MM.1S (cell line): ENCODE results near the gene TULP1.

Source experiments
- DNase-seq: peaks from one replicate; pipeline ENCODE4 v3.0.0-alpha.2; 2015
- H2AFZ ChIP-seq: fragments of 300-600 bp; sonication (generic); 2 replicates; pipeline ENCODE4 v1.6.0; 2016; ENCODE audit warnings: antibody characterized with exemption, low read length
- H3F3A ChIP-seq: fragments of 300-600 bp; sonication (generic); 2 replicates; pipeline ENCODE4 v1.6.1; 2016; ENCODE audit warnings: mild to moderate bottlenecking, antibody characterized with exemption, low read length, moderate library complexity, mixed read lengths; ENCODE audit not compliant: insufficient read depth
- H3K27ac ChIP-seq: fragments of 300-600 bp; sonication (generic); 2 replicates; pipeline ENCODE4 v1.5.1; 2016; ENCODE audit warnings: mild to moderate bottlenecking, low read length
- H3K27me3 ChIP-seq: fragments of 300-600 bp; sonication (generic); replicated peaks from 2 replicates; pipeline ENCODE4 v1.6.0; 2016; ENCODE audit warnings: low read length; ENCODE audit not compliant: insufficient read depth
- H3K36me3 ChIP-seq: fragments of 300-600 bp; sonication (generic); replicated peaks from 2 replicates; pipeline ENCODE4 v1.6.1; 2016; ENCODE audit warnings: mild to moderate bottlenecking, low read length, mixed read lengths; ENCODE audit not compliant: insufficient read depth
- H3K4me1 ChIP-seq: fragments of 300-600 bp; sonication (generic); 2 replicates; pipeline ENCODE4 v1.6.1; 2016; ENCODE audit warnings: low read length, mixed read lengths
- H3K4me2 ChIP-seq: fragments of 300-600 bp; sonication (generic); 2 replicates; pipeline ENCODE4 v1.6.0; 2016; ENCODE audit warnings: low read depth, low read length
- H3K4me3 ChIP-seq: fragments of 300-600 bp; sonication (generic); 2 replicates; pipeline ENCODE4 v1.5.1; 2016; ENCODE audit warnings: low read length, mixed read lengths
- H3K79me2 ChIP-seq: fragments of 300-600 bp; sonication (generic); 2 replicates; pipeline ENCODE4 v1.6.1; 2016; ENCODE audit warnings: mixed run types, low read length, mixed read lengths
- H3K9ac ChIP-seq: fragments of 300-600 bp; sonication (generic); 2 replicates; pipeline ENCODE4 v1.6.1; 2016; ENCODE audit warnings: low read length, mixed read lengths
- H3K9me2 ChIP-seq: fragments of 300-600 bp; sonication (generic); replicated peaks from 2 replicates; pipeline ENCODE4 v1.6.1; 2016; ENCODE audit warnings: mild to moderate bottlenecking, low read length, mixed read lengths; ENCODE audit not compliant: insufficient read depth
- H3K9me3 ChIP-seq: fragments of 300-600 bp; sonication (generic); replicated peaks from 2 replicates; pipeline ENCODE4 v1.6.1; 2016; ENCODE audit warnings: mild to moderate bottlenecking, low read length, mixed read lengths; ENCODE audit not compliant: insufficient read depth
- H4K20me1 ChIP-seq: fragments of 300-600 bp; sonication (generic); 2 replicates; pipeline ENCODE4 v1.6.1; 2016; ENCODE audit warnings: mild to moderate bottlenecking, low read length, moderate library complexity, mixed read lengths; ENCODE audit not compliant: insufficient read depth
- EZH2 ChIP-seq: fragments of 300-600 bp; sonication (generic); optimal IDR thresholded peaks from 2 replicates; pipeline ENCODE3; 2017; ENCODE audit warnings: low read depth, mild to moderate bottlenecking, antibody characterized with exemption, low read length, mixed read lengths
- EZH2phosphoT487 ChIP-seq: fragments of 300-600 bp; sonication (generic); IDR thresholded peaks from 2 replicates; pipeline ENCODE4 v1.6.1; 2018; ENCODE audit warnings: antibody characterized with exemption, low read length
- TF ChIP-seq, protein P1 (sequence below): fragments of 300-600 bp; sonication (generic); IDR thresholded peaks from 2 replicates; pipeline ENCODE4 v1.5.1; 2016; ENCODE audit warnings: antibody characterized with exemption, low read length, mixed read lengths

The TULP1 gene

GRCh38 chr6:35474942-35475570 is 37.6 kb downstream of the TULP1 start:
- DNase-seq = no peak
- peaks cover 6% of the 10 kb centered on the region for H3K36me3 ChIP-seq

GRCh38 chr6:35474131-35474941 is 38.4 kb downstream of the TULP1 start:
- Histone ChIP-seq H3K4me2 (no peak overlapping the region), H3K27ac (no peak overlapping the region), H2AFZ (no peak overlapping the region), H3F3A (peaks cover 49% of the 10 kb centered on the region), H3K36me3 (peaks cover 12% of the 10 kb centered on the region), H3K9me3 (no peaks in the 10 kb centered on the region), H4K20me1 (peaks cover 31% of the 10 kb centered on the region), H3K4me3 (no peak overlapping the region), H3K27me3 (no peaks in the 10 kb centered on the region), H3K9me2 (no peaks in the 10 kb centered on the region), H3K9ac (no peak overlapping the region), H3K4me1 (peaks cover 5% of the 10 kb centered on the region; the same call in 1 of the 2 replicates), H3K79me2 (peaks cover 25% of the 10 kb centered on the region)
- DNase-seq = no peak
- TF ChIP-seq EZH2 (no peak), EZH2phosphoT487 (no peak)
- TF ChIP-seq, protein P1, sequence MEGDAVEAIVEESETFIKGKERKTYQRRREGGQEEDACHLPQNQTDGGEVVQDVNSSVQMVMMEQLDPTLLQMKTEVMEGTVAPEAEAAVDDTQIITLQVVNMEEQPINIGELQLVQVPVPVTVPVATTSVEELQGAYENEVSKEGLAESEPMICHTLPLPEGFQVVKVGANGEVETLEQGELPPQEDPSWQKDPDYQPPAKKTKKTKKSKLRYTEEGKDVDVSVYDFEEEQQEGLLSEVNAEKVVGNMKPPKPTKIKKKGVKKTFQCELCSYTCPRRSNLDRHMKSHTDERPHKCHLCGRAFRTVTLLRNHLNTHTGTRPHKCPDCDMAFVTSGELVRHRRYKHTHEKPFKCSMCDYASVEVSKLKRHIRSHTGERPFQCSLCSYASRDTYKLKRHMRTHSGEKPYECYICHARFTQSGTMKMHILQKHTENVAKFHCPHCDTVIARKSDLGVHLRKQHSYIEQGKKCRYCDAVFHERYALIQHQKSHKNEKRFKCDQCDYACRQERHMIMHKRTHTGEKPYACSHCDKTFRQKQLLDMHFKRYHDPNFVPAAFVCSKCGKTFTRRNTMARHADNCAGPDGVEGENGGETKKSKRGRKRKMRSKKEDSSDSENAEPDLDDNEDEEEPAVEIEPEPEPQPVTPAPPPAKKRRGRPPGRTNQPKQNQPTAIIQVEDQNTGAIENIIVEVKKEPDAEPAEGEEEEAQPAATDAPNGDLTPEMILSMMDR = no peak

More at GRCh38 chr6:35474942-35475570, 37.6 kb downstream of the TULP1 start:
- no peaks in the 10 kb centered on the region for H3K27me3 ChIP-seq
- no peaks in the 10 kb centered on the region for H3K9me3 ChIP-seq
- H4K20me1 ChIP-seq = peaks cover 24% of the 10 kb centered on the region
- H3K4me3 ChIP-seq = no peak overlapping the region
- no peak overlapping the region for H3K27ac ChIP-seq
- peaks cover 3% of the 10 kb centered on the region; the same call in 1 of the 2 replicates for H3K4me1 ChIP-seq
- no peak overlapping the region for H3K4me2 ChIP-seq
- peaks cover 41% of the 10 kb centered on the region for H3F3A ChIP-seq
- H3K9ac ChIP-seq = no peak overlapping the region
- no peak for TF ChIP-seq EZH2
- TF ChIP-seq, protein P1 = no peak
- TF ChIP-seq EZH2phosphoT487 = no peak
- H3K9me2 ChIP-seq = no peaks in the 10 kb centered on the region
- peaks cover 17% of the 10 kb centered on the region for H3K79me2 ChIP-seq
- no peak overlapping the region for H2AFZ ChIP-seq

GRCh38 chr6:35473850-35474130 is 38.9 kb downstream of the TULP1 start:
- Histone ChIP-seq H3K4me2 (no peak overlapping the region), H3K9me3 (no peaks in the 10 kb centered on the region), H3K9ac (no peak overlapping the region), H3K4me3 (no peak overlapping the region), H3K79me2 (peaks cover 30% of the 10 kb centered on the region), H2AFZ (no peak overlapping the region), H3K36me3 (peaks cover 16% of the 10 kb centered on the region), H4K20me1 (peaks cover 36% of the 10 kb centered on the region), H3K9me2 (no peaks in the 10 kb centered on the region), H3K27me3 (no peaks in the 10 kb centered on the region), H3K27ac (no peak overlapping the region), H3K4me1 (peaks cover 5% of the 10 kb centered on the region; the same call in 1 of the 2 replicates), H3F3A (peaks cover 54% of the 10 kb centered on the region)
- TF ChIP-seq, protein P1 = no peak
- TF ChIP-seq EZH2phosphoT487 (no peak), EZH2 (no peak)
- DNase-seq = no peak
